ENCODE measurements around the gene TMEM121. TPM values are rescaled to one million over a fixed set of nuclear protein-coding genes. Genes with fewer than 3 reads are reported as not detected.
"Not testable (repeated sequence)": the region's sequence is repeated elsewhere in the genome, so short reads cannot be mapped to it uniquely, and the experiment has no call there.

TMEM121 gene
- polyA plus RNA-seq, 1 experiment: 4.6 TPM

- ChIA-PET POLR2A (no interaction called here), CTCF (interaction anchor here (0.6 to 2.7 kb wide), 11 partner anchors 9 to 207 kb away, joined by 3 to 18 read pairs (median 4); no protein-coding TSS in a partner anchor)
- Histone ChIP-seq H3K36me3 (ENCODE audit: control insufficient read depth, insufficient read depth, low read length) (no peaks in the 10 kb centered on the region), H3K4me3 (ENCODE audit: low read depth, low read length) (no peak overlapping the region), H3K27me3 (ENCODE audit: control insufficient read depth, insufficient read depth, low read length) (no peaks in the 10 kb centered on the region)
- TF ChIP-seq CTCF (IDR thresholded peaks at IDR 0.05; ENCODE audit: insufficient read depth, low read depth, low read length): peak; percentile 98
- no peak for DNase-seq (ENCODE audit: low read depth)
These were observed 11.4 kb downstream of the TMEM121 start for GRCh38 chr14:105537580-105538474.

- Histone ChIP-seq H3K27me3 (ENCODE audit: control insufficient read depth, insufficient read depth, low read length) (no peaks in the 10 kb centered on the region), H3K36me3 (ENCODE audit: control insufficient read depth, insufficient read depth, low read length) (no peaks in the 10 kb centered on the region), H3K4me3 (ENCODE audit: low read depth, low read length) (no peak overlapping the region)
- ChIA-PET CTCF (interaction anchor here (0.6 to 2.7 kb wide), 4 partner anchors 10 to 208 kb away, joined by 3 to 18 read pairs (median 6); no protein-coding TSS in a partner anchor), POLR2A (no interaction called here)
- TF ChIP-seq CTCF (IDR thresholded peaks at IDR 0.05; ENCODE audit: insufficient read depth, low read depth, low read length): no peak
- no peak for DNase-seq (ENCODE audit: low read depth)
These were observed 12.2 kb downstream of the TMEM121 start for GRCh38 chr14:105538481-105539049.

- no peak for DNase-seq (ENCODE audit: low read depth)
- H3K36me3 ChIP-seq (ENCODE audit: control insufficient read depth, insufficient read depth, low read length): no peaks in the 10 kb centered on the region
- ChIA-PET POLR2A (no interaction called here), CTCF (no interaction called here)
- H3K27me3 ChIP-seq (ENCODE audit: control insufficient read depth, insufficient read depth, low read length): no peaks in the 10 kb centered on the region
- H3K4me3 ChIP-seq (ENCODE audit: low read depth, low read length): no peak overlapping the region
- no peak for TF ChIP-seq CTCF (IDR thresholded peaks at IDR 0.05; ENCODE audit: insufficient read depth, low read depth, low read length)
These were observed 14.4 kb downstream of the TMEM121 start for GRCh38 chr14:105540811-105541210.

- no peak for DNase-seq (ENCODE audit: low read depth)
- Histone ChIP-seq H3K4me3 (ENCODE audit: low read depth, low read length) (no peak overlapping the region), H3K27me3 (ENCODE audit: control insufficient read depth, insufficient read depth, low read length) (no peaks in the 10 kb centered on the region), H3K36me3 (ENCODE audit: control insufficient read depth, insufficient read depth, low read length) (no peaks in the 10 kb centered on the region)
- ChIA-PET CTCF (no interaction called here), POLR2A (no interaction called here)
- no peak for TF ChIP-seq CTCF (IDR thresholded peaks at IDR 0.05; ENCODE audit: insufficient read depth, low read depth, low read length)
These were observed 15.0 kb downstream of the TMEM121 start for GRCh38 chr14:105541218-105541875.

GRCh38 chr14:105545676-105546075 lies 19.3 kb downstream of the TMEM121 start:
- CTCF ChIA-PET; POLR2A ChIA-PET; H3K27me3 ChIP-seq (ENCODE audit: control insufficient read depth, insufficient read depth, low read length); H3K4me3 ChIP-seq (ENCODE audit: low read depth, low read length); DNase-seq (ENCODE audit: low read depth); H3K36me3 ChIP-seq (ENCODE audit: control insufficient read depth, insufficient read depth, low read length): not testable (repeated sequence)

GRCh38 chr14:105546410-105546809 lies 20.0 kb downstream of the TMEM121 start:
- H3K4me3 ChIP-seq (ENCODE audit: low read depth, low read length); POLR2A ChIA-PET; DNase-seq (ENCODE audit: low read depth); H3K36me3 ChIP-seq (ENCODE audit: control insufficient read depth, insufficient read depth, low read length); H3K27me3 ChIP-seq (ENCODE audit: control insufficient read depth, insufficient read depth, low read length); CTCF ChIA-PET: not testable (repeated sequence)

GRCh38 chr14:105547072-105547471 lies 20.7 kb downstream of the TMEM121 start:
- H3K36me3 ChIP-seq (ENCODE audit: control insufficient read depth, insufficient read depth, low read length); CTCF ChIA-PET; H3K27me3 ChIP-seq (ENCODE audit: control insufficient read depth, insufficient read depth, low read length); DNase-seq (ENCODE audit: low read depth); H3K4me3 ChIP-seq (ENCODE audit: low read depth, low read length); POLR2A ChIA-PET: not testable (repeated sequence)

Measured in BJ (cell line).